Trophoblast cell (in vitro differentiated cells and primary cell): ENCODE data around the gene SP9.

Experiments
- DNase-seq, 2 donors: peaks; one replicate each; pipeline ENCODE4 v3.0.0-alpha.2; 2016
- H2AFZ ChIP-seq: 2 replicates; pipeline ENCODE4 v1.6.1; 2013; ENCODE audit warnings: low read length, moderate library complexity, mild to moderate bottlenecking; ENCODE audit not compliant: insufficient read depth, poor library complexity
- H2AK5ac ChIP-seq: 2 replicates; pipeline ENCODE4 v1.6.1; 2013; ENCODE audit warnings: mild to moderate bottlenecking, low read length
- H2BK120ac ChIP-seq: 2 replicates; pipeline ENCODE4 v1.6.1; 2013; ENCODE audit warnings: low read length, mild to moderate bottlenecking, moderate library complexity; ENCODE audit not compliant: insufficient read depth, poor library complexity
- H2BK12ac ChIP-seq: 2 replicates; pipeline ENCODE4 v1.6.1; 2013; ENCODE audit warnings: mild to moderate bottlenecking, low read length, moderate library complexity
- H2BK5ac ChIP-seq: 2 replicates; pipeline ENCODE4 v1.6.1; 2013; ENCODE audit warnings: low read length, low read depth, moderate library complexity, mild to moderate bottlenecking; ENCODE audit not compliant: poor library complexity
- H3K14ac ChIP-seq: 2 replicates; pipeline ENCODE4 v1.6.1; 2013; ENCODE audit warnings: mild to moderate bottlenecking, low read length
- H3K18ac ChIP-seq: 2 replicates; pipeline ENCODE4 v1.6.1; 2013; ENCODE audit warnings: mild to moderate bottlenecking, low read length
- H3K23ac ChIP-seq: 2 replicates; pipeline ENCODE4 v1.6.1; 2013; ENCODE audit warnings: low read length
- H3K27ac ChIP-seq: 2 replicates; pipeline ENCODE4 v1.5.1; 2013; ENCODE audit warnings: low read depth, mild to moderate bottlenecking, inconsistent platforms, low read length, moderate library complexity
- H3K27me3 ChIP-seq: 2 replicates; pipeline ENCODE4 v1.6.1; 2013; ENCODE audit warnings: inconsistent platforms, mild to moderate bottlenecking, low read length, moderate library complexity; ENCODE audit not compliant: insufficient read depth
- H3K36me3 ChIP-seq, 2 experiments: 1 replicate in 1 of 2; 2 replicates in 1 of 2; pipeline ENCODE4 v1.6.1; 2013; ENCODE audit warnings: low read length in 2 of 2, mild to moderate bottlenecking in 2 of 2, moderate library complexity in 1 of 2; ENCODE audit not compliant: insufficient read depth in 2 of 2, control insufficient read depth in 1 of 2
- H3K4ac ChIP-seq: 2 replicates; pipeline ENCODE4 v1.6.1; 2013; ENCODE audit warnings: low read depth, mild to moderate bottlenecking, low read length, moderate library complexity
- H3K4me1 ChIP-seq, 2 experiments: 1 replicate in 1 of 2; 2 replicates in 1 of 2; pipeline ENCODE4 v1.6.1; 2013; ENCODE audit warnings: low read length in 2 of 2, mild to moderate bottlenecking in 2 of 2, moderate library complexity in 1 of 2; ENCODE audit not compliant: insufficient read depth in 2 of 2, control insufficient read depth in 1 of 2
- H3K4me2 ChIP-seq: 2 replicates; pipeline ENCODE4 v1.6.1; 2013; ENCODE audit warnings: inconsistent platforms, mild to moderate bottlenecking, low read length, moderate library complexity
- H3K4me3 ChIP-seq: 2 replicates; pipeline ENCODE4 v1.5.1; 2013; ENCODE audit warnings: mild to moderate bottlenecking, low read depth, low read length, inconsistent platforms
- H3K79me1 ChIP-seq: one replicate; pipeline ENCODE4 v1.6.1; 2013; ENCODE audit warnings: low read length
- H3K79me2 ChIP-seq: 2 replicates; pipeline ENCODE4 v1.6.1; 2013; ENCODE audit warnings: low read length, mild to moderate bottlenecking; ENCODE audit not compliant: control insufficient read depth, insufficient read depth, poor library complexity
- H3K9ac ChIP-seq: 2 replicates; pipeline ENCODE4 v1.6.1; 2013; ENCODE audit warnings: mild to moderate bottlenecking, low read length
- H3K9me3 ChIP-seq: 2 replicates; pipeline ENCODE4 v1.6.1; 2013; ENCODE audit warnings: low read depth, mild to moderate bottlenecking, control low read depth, inconsistent platforms, low read length; ENCODE audit not compliant: insufficient read depth
- H4K12ac ChIP-seq: 2 replicates; pipeline ENCODE4 v1.6.1; 2013; ENCODE audit warnings: low read depth, mild to moderate bottlenecking, low read length, moderate library complexity
- H4K8ac ChIP-seq: 2 replicates; pipeline ENCODE4 v1.6.1; 2013; ENCODE audit warnings: low read depth, mild to moderate bottlenecking, low read length, moderate library complexity
- H4K91ac ChIP-seq: one replicate; pipeline ENCODE4 v1.6.1; 2013; ENCODE audit warnings: low read depth, mild to moderate bottlenecking, low read length, moderate library complexity
- WGBS: extraction: QIAGEN DNeasy Blood & Tissue Kit; methylation state at CpG from one replicate; pipeline ENCODE4 v1.1.7; 2013; ENCODE audit warnings: missing lambda C conversion rate; ENCODE audit not compliant: insufficient read length, insufficient coverage; ENCODE audit errors: extremely low coverage; 5-methylcytosine and 5-hydroxymethylcytosine counted together

SP9 gene

GRCh38 chr2:174328114-174328960 is 6.4 kb upstream of the SP9 start:
- Histone ChIP-seq H4K12ac (no peak overlapping the region), H3K79me1 (peaks cover 5% of the 10 kb centered on the region), H3K79me2 (no peaks in the 10 kb centered on the region), H4K8ac (no peak overlapping the region), H3K18ac (no peak overlapping the region), H3K27me3 (peaks cover 62% of the 10 kb centered on the region), H3K36me3 (no peaks in the 10 kb centered on the region), H3K9me3 (no peaks in the 10 kb centered on the region), H3K4me1 (peaks cover 12 to 18% of the 10 kb centered on the region in 2 experiments), H3K23ac (no peak overlapping the region), H3K4me3 (no peak overlapping the region), H2AFZ (peak overlapping the region; percentile 45), H2AK5ac (no peak overlapping the region), H2BK120ac (no peak overlapping the region), H3K9ac (no peak overlapping the region), H3K4ac (no peak overlapping the region), H3K4me2 (peak overlapping the region; percentile 60), H3K27ac (no peak overlapping the region), H4K91ac (no peak overlapping the region), H2BK12ac (no peak overlapping the region), H2BK5ac (no peak overlapping the region), H3K14ac (no peak overlapping the region)
- no peak for DNase-seq
- WGBS = no CpG with 5 or more reads among the region's 44 CpGs

- Histone ChIP-seq H2BK12ac (no peak overlapping the region), H2AFZ (no peak overlapping the region), H3K9me3 (peaks cover 3% of the 10 kb centered on the region), H3K27ac (no peak overlapping the region), H3K4me3 (no peak overlapping the region), H4K12ac (no peak overlapping the region), H4K91ac (no peak overlapping the region), H3K23ac (no peak overlapping the region), H3K36me3 (no peaks in the 10 kb centered on the region), H3K79me2 (no peaks in the 10 kb centered on the region), H2BK120ac (no peak overlapping the region), H3K79me1 (peaks cover 5% of the 10 kb centered on the region), H3K18ac (no peak overlapping the region), H3K14ac (no peak overlapping the region), H3K9ac (no peak overlapping the region), H2AK5ac (no peak overlapping the region), H4K8ac (no peak overlapping the region), H2BK5ac (no peak overlapping the region), H3K4me1 (peaks cover 19 to 25% of the 10 kb centered on the region in 2 experiments), H3K4me2 (peak overlapping the region; percentile 60), H3K27me3 (peaks cover 70% of the 10 kb centered on the region), H3K4ac (no peak overlapping the region)
- no CpG with 5 or more reads among the region's 16 CpGs for WGBS
- DNase-seq = no peak
Observed at GRCh38 chr2:174328961-174329715, 5.6 kb upstream of the SP9 start.

GRCh38 chr2:174330945-174331594 is 3.7 kb upstream of the SP9 start:
- peaks cover 2% of the 10 kb centered on the region for H3K79me1 ChIP-seq
- H3K36me3 ChIP-seq = no peaks in the 10 kb centered on the region
- no peaks in the 10 kb centered on the region for H3K79me2 ChIP-seq
- no peak overlapping the region for H3K18ac ChIP-seq
- no peak overlapping the region for H4K8ac ChIP-seq
- H3K23ac ChIP-seq = no peak overlapping the region
- H3K14ac ChIP-seq = no peak overlapping the region
- no CpG with 5 or more reads among the region's 16 CpGs for WGBS
- H2BK5ac ChIP-seq = no peak overlapping the region
- peaks cover 85% of the 10 kb centered on the region for H3K27me3 ChIP-seq
- no peak overlapping the region for H3K27ac ChIP-seq
- DNase-seq = no peak
- peaks cover 25 to 34% of the 10 kb centered on the region in 2 experiments for H3K4me1 ChIP-seq
- no peak overlapping the region for H2AFZ ChIP-seq
- H3K4ac ChIP-seq = no peak overlapping the region
- no peak overlapping the region for H3K4me3 ChIP-seq
- H2BK12ac ChIP-seq = no peak overlapping the region
- peaks cover 4% of the 10 kb centered on the region for H3K9me3 ChIP-seq
- H4K12ac ChIP-seq = no peak overlapping the region
- H2AK5ac ChIP-seq = no peak overlapping the region
- H3K4me2 ChIP-seq = no peak overlapping the region
- no peak overlapping the region for H2BK120ac ChIP-seq
- no peak overlapping the region for H3K9ac ChIP-seq
- H4K91ac ChIP-seq = no peak overlapping the region

- Histone ChIP-seq H4K8ac (no peak overlapping the region), H3K79me2 (no peaks in the 10 kb centered on the region), H2BK120ac (no peak overlapping the region), H4K91ac (no peak overlapping the region), H3K4me1 (peaks cover 28 to 36% of the 10 kb centered on the region in 2 experiments), H2BK12ac (no peak overlapping the region), H3K79me1 (no peaks in the 10 kb centered on the region), H3K4me2 (no peak overlapping the region), H3K23ac (no peak overlapping the region), H2AFZ (no peak overlapping the region), H3K9ac (no peak overlapping the region), H3K27ac (no peak overlapping the region), H3K27me3 (peaks cover 86% of the 10 kb centered on the region), H3K36me3 (no peaks in the 10 kb centered on the region), H2AK5ac (no peak overlapping the region), H3K9me3 (peaks cover 8% of the 10 kb centered on the region), H3K4ac (no peak overlapping the region), H3K18ac (no peak overlapping the region), H3K14ac (no peak overlapping the region), H3K4me3 (no peak overlapping the region), H4K12ac (no peak overlapping the region), H2BK5ac (no peak overlapping the region)
- no peak for DNase-seq
- WGBS = no CpG with 5 or more reads among the region's 11 CpGs
Observed at GRCh38 chr2:174331595-174332216, 3.0 kb upstream of the SP9 start.
